ENCODE results near the gene MED31.

Gene MED31

DNA sequence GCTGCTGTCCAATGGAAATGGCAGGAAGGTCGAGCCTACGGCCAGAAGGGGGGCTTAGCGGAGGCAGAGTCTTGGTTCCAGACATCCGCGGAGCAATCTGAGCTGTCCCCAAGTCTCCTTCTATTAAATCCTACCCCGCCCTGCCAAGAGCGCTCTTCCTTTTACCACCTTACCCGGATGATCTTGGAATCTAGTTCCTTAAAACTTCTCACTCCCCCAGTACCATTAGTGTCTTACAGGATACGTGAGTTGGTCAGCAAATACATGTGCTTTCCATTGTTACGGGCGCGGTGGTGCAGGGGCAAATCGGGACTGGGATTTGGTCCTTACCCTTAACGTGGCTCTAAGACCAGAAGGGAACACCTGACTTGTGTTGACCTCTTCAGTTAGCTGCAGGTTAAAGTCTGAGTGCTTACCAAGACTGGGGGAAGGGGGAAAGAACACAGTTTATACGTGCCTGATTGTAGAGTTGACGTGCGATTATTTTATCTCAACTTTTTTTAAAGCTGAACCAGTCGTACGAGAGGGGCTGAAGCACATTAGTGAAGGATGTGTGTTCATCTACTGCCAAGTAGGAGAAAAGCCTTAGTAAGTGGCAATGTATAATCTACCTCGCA lies 10.1 kb downstream of the MED31 start:
- TF ChIP-seq TAF1 (IDR thresholded peaks at IDR 0.05; ENCODE audit: borderline replicate concordance, insufficient read depth, low read length) (no peak), POLR2AphosphoS5 (IDR thresholded peaks at IDR 0.05; ENCODE audit: low read depth, low read length) (no peak), SIN3A (IDR thresholded peaks at IDR 0.05; ENCODE audit: borderline replicate concordance, insufficient read depth, low read length) (no peak), FOXP2 (optimal IDR thresholded peaks at IDR 0.05; ENCODE audit: borderline replicate concordance, extremely low read depth, extremely low read length, insufficient read depth) (no peak)
- TF ChIP-seq, protein P1, sequence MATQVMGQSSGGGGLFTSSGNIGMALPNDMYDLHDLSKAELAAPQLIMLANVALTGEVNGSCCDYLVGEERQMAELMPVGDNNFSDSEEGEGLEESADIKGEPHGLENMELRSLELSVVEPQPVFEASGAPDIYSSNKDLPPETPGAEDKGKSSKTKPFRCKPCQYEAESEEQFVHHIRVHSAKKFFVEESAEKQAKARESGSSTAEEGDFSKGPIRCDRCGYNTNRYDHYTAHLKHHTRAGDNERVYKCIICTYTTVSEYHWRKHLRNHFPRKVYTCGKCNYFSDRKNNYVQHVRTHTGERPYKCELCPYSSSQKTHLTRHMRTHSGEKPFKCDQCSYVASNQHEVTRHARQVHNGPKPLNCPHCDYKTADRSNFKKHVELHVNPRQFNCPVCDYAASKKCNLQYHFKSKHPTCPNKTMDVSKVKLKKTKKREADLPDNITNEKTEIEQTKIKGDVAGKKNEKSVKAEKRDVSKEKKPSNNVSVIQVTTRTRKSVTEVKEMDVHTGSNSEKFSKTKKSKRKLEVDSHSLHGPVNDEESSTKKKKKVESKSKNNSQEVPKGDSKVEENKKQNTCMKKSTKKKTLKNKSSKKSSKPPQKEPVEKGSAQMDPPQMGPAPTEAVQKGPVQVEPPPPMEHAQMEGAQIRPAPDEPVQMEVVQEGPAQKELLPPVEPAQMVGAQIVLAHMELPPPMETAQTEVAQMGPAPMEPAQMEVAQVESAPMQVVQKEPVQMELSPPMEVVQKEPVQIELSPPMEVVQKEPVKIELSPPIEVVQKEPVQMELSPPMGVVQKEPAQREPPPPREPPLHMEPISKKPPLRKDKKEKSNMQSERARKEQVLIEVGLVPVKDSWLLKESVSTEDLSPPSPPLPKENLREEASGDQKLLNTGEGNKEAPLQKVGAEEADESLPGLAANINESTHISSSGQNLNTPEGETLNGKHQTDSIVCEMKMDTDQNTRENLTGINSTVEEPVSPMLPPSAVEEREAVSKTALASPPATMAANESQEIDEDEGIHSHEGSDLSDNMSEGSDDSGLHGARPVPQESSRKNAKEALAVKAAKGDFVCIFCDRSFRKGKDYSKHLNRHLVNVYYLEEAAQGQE (IDR thresholded peaks at IDR 0.05; ENCODE audit: insufficient read depth in 1 of 2, low read depth in 2 of 2, low read length in 2 of 2), result no peak

DNA sequence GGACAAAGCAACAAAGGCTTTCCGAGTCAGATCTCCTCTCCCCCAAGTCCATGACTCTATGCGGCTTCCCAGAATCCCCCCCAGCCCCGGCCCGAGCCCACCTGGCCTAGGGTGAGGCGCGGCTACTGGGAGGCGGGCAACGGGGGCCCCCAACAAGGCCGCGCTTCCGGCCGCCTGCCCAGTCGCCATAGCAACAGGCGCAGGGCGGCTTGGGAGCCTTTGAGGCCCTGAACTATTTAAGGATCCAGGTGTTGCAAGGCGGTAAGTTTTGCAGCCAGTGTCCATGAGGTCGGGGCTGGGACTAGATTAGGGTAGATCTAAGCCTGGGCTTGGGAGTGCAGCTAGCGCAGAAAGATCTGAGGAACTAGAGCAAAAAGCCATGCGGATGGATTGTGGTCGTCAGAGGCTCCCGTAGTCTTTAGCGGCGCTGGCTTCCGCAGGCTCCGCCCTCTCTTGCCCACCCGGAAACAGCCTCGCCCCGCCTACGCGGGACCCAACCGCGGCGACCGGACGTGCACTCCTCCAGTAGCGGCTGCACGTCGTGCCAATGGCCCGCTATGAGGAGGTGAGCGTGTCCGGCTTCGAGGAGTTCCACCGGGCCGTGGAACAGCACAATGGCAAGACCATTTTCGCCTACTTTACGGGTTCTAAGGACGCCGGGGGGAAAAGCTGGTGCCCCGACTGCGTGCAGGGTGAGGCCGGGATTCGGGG lies 10.7 kb downstream of the MED31 start, which contains the start of the genes KIAA0753 and TXNDC17:
Gene KIAA0753 (minus strand): TSS at position 176 of the 711 bp plus-strand sequence. CDS start 5,608 bp downstream, outside the sequence.
Gene TXNDC17 (plus strand): TSS at position 525 of the 711 bp plus-strand sequence. CDS start 23 bp downstream, at position 548.
- TF ChIP-seq, protein P1 (IDR thresholded peaks at IDR 0.05; ENCODE audit: insufficient read depth in 1 of 2, low read depth in 2 of 2, low read length in 2 of 2), result peak; percentile 51 to 64; a peak in 3 of 4 replicates
- TF ChIP-seq SIN3A (IDR thresholded peaks at IDR 0.05; ENCODE audit: borderline replicate concordance, insufficient read depth, low read length) (peak; percentile 89; the same call in 1 of the 2 replicates), POLR2AphosphoS5 (IDR thresholded peaks at IDR 0.05; ENCODE audit: low read depth, low read length) (peak; percentile 99), FOXP2 (optimal IDR thresholded peaks at IDR 0.05; ENCODE audit: borderline replicate concordance, extremely low read depth, extremely low read length, insufficient read depth) (peak; percentile 88), TAF1 (IDR thresholded peaks at IDR 0.05; ENCODE audit: borderline replicate concordance, insufficient read depth, low read length) (peak; percentile 95)

DNA sequence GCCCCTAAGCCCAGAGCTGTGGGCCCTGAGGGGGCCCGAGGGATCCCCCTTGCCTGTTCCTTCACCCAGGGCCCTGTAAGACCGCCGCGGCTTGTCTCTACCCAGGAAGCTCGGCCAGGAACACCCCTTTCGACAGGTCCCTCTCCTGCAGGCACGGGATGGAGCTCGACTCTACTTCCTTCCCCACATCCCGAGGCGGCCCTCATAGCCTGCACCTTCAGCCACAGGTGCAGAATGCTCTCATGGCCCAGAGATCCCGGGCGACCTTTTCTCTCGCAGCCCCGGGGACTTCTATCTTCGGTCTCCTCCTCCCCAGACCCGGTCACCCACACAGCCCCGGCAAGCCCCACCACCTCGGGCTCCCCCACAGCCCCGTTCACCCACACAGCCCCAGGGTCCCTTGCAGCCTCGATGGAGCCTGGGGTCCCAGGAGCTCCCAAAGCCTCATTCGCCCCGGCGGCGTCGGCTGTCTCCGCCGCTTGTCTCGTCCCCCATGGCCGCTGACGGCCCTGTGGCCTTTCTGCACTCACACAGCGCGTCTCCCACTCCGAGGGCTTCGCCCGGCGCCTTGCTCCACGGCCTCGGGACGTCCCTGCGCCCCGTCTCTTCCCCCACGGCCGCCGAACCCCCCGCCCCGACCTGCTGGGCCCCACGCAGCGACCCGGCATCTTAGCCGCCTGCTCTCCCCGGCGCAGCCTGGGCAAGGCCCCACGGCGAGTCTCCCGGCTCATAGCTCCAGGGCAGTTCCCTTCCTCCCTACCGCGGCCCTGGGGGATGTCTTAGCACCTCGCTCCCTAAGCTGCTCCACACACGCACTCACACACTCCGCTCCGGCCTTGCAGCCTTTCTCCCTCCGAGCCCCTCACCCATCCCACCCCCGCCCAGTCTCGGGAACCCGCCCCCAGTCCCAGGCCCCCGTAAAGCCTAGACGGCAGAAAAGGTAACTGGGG lies 11.5 kb downstream of the MED31 start:
- no peak for TF ChIP-seq FOXP2 (optimal IDR thresholded peaks at IDR 0.05; ENCODE audit: borderline replicate concordance, extremely low read depth, extremely low read length, insufficient read depth)
- TF ChIP-seq, protein P1 (IDR thresholded peaks at IDR 0.05; ENCODE audit: insufficient read depth in 1 of 2, low read depth in 2 of 2, low read length in 2 of 2), result no peak
- no peak for TF ChIP-seq SIN3A (IDR thresholded peaks at IDR 0.05; ENCODE audit: borderline replicate concordance, insufficient read depth, low read length)
- no peak for TF ChIP-seq TAF1 (IDR thresholded peaks at IDR 0.05; ENCODE audit: borderline replicate concordance, insufficient read depth, low read length)
- TF ChIP-seq POLR2AphosphoS5 (IDR thresholded peaks at IDR 0.05; ENCODE audit: low read depth, low read length), result no peak

DNA sequence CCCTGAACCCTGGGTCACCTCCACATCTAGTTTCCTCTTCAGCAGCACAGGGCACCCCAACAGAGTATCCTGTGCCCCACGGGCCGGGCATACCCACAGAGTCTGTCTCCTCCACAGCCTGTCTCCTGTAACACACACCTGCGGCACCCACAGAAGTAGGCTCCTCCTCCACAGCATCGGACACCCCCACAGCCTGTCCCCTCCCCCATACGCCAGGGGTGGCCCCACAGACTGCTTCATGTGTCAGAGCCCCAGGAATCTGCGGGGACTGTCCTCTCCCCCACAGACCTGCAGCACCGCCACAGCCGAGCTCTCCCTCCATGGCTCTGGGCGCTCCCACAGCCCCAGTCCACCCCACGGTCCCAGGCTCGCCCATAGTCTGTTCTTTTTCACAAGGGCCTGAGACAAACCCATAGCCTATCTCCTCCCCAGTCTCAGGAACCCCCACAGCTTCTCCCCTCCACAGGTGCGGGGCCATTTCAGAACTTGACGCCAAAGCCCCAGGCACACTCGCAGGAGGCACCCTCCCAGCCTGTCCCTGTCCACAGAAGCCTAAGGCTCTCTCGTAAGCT lies 12.3 kb downstream of the MED31 start:
- no peak for TF ChIP-seq POLR2AphosphoS5 (IDR thresholded peaks at IDR 0.05; ENCODE audit: low read depth, low read length)
- TF ChIP-seq, protein P1 (IDR thresholded peaks at IDR 0.05; ENCODE audit: insufficient read depth in 1 of 2, low read depth in 2 of 2, low read length in 2 of 2), result no peak
- TF ChIP-seq FOXP2 (optimal IDR thresholded peaks at IDR 0.05; ENCODE audit: borderline replicate concordance, extremely low read depth, extremely low read length, insufficient read depth), result no peak
- no peak for TF ChIP-seq TAF1 (IDR thresholded peaks at IDR 0.05; ENCODE audit: borderline replicate concordance, insufficient read depth, low read length)
- no peak for TF ChIP-seq SIN3A (IDR thresholded peaks at IDR 0.05; ENCODE audit: borderline replicate concordance, insufficient read depth, low read length)
